DND-41 (cell line): Measurements from ENCODE around the gene SIGLEC1.

Experiments
- EZH2 ChIP-seq: IDR thresholded peaks from 3 replicates; pipeline ENCODE4 v1.6.1; 2012; ENCODE audit warnings: borderline replicate concordance, low read depth, mild to moderate bottlenecking, moderate library complexity, low read length, inconsistent platforms; ENCODE audit not compliant: severe bottlenecking
- TF ChIP-seq, protein P1 (sequence below): IDR thresholded peaks from 2 replicates; pipeline ENCODE4 v1.5.1; 2012; ENCODE audit warnings: borderline replicate concordance, low read length, moderate library complexity, mild to moderate bottlenecking; ENCODE audit not compliant: poor library complexity, severe bottlenecking; ENCODE audit errors: extremely low read depth

DNA sequence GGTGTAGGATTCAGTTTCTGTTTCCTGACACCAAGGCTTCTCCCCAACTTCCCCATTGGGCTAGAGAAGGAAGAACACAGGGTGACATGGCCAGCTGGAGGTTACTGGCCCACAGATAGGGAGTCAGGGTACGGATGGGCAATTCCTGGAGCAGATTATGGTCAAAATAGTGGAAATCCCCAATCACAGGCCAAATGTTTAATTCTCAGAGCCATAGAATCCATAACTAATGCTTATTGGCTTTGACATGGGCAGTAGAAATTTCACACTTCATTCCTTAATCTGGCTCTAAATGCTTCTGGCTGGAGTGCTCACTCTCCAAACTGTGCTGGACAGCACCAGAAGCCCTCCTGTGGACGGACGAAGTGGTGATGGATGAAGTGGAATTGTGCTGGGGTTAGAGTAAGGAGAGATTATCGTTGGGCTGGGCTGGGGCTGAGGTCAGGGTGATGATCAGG, 887 bp downstream of the SIGLEC1 start:
- TF ChIP-seq, protein P1, sequence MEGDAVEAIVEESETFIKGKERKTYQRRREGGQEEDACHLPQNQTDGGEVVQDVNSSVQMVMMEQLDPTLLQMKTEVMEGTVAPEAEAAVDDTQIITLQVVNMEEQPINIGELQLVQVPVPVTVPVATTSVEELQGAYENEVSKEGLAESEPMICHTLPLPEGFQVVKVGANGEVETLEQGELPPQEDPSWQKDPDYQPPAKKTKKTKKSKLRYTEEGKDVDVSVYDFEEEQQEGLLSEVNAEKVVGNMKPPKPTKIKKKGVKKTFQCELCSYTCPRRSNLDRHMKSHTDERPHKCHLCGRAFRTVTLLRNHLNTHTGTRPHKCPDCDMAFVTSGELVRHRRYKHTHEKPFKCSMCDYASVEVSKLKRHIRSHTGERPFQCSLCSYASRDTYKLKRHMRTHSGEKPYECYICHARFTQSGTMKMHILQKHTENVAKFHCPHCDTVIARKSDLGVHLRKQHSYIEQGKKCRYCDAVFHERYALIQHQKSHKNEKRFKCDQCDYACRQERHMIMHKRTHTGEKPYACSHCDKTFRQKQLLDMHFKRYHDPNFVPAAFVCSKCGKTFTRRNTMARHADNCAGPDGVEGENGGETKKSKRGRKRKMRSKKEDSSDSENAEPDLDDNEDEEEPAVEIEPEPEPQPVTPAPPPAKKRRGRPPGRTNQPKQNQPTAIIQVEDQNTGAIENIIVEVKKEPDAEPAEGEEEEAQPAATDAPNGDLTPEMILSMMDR: no peak
- TF ChIP-seq EZH2: no peak
